GM18870 (cell line): ENCODE measurements around the gene GLRX3.

Source experiments
- ATAC-seq: cut with Tn5 transposase; IDR thresholded peaks from one replicate; pipeline ENCODE4 v1.9.1; 2021; ENCODE audit warnings: moderate library complexity; ENCODE audit not compliant: unreplicated experiment

Gene GLRX3

DNA sequence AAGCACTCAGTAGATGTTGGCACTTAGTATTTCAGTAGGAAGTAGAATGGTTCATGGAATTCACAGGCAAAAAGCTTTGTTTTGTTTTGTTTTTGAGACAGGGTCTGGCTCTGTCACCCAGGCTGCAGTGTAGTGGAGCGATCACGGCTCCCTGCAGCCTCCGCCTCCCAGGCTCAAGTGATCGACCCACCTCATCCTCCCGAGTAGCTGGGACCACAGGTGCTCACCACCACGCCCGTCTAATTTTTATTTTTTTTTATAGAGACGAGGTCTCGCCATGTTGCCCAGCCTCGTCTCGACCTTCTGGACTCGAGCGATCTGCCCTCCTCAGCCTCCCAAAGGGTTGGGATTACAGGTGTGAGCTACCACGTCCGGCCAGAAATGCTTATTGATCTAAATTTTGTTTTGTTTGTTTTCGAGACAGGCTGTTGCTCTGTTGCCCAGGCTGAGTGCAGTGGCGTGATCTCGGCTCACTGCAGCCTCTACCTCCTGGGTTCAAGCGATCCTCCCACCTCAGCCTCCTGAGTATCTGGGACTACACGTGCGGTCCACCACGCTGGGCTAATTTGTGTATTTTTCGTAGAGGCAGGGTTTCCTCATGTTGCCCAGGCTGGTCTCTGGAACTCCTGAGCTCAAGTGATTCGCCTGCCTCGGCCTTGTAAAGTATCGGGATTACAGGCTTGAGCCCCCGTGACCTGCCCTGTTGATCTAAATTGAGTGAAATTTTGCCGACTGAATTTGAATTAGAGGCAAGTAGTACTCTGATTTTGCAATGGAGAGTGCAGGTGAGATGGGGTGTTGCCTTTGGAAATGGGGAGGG is 1.7 kb downstream of the GLRX3 start:
- no peak for ATAC-seq

DNA sequence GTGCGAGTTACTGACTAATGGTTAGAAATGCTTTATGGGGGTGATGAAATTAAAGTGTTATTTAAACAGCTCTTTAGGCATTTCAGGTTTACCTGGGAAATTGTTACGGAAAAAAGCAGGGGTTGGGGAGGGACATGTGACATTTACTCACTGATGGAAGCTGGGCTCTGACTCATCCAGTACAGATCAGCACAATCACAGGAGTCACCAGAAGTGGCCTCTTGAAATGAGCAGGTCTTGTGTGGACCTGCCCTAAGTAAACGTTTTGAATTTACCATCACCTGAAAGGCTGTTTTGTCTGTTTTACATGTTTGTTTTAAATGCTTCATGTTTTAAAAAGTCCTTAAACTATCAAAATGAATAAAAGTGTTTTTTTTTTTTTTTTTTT is 2.3 kb downstream of the GLRX3 start:
- no peak for ATAC-seq

GRCh38 chr10:130140425-130140824 is 4.2 kb downstream of the GLRX3 start:
- no peak for ATAC-seq

GRCh38 chr10:130141038-130141437 is 4.8 kb downstream of the GLRX3 start:
- no peak for ATAC-seq

DNA sequence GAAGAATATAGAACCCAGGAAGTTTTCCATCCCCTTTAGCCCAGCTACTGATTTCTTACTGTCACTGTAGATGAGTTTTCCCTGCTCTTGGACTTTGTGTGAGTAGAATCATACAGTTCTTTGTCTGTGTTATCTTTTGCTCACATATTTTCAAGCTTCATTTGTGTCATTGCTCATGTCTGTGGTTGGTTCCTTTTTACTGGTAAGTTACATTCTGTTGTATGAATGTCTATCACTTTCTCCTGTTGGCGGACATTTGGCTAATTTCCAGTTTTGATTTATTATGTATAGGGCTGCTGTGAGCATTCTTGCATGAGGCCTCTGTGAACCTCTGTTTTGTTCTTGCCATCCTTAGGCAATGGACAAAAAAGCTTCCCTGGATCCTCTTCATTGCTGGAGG is 5.3 kb downstream of the GLRX3 start:
- ATAC-seq: peak; percentile 35

DNA sequence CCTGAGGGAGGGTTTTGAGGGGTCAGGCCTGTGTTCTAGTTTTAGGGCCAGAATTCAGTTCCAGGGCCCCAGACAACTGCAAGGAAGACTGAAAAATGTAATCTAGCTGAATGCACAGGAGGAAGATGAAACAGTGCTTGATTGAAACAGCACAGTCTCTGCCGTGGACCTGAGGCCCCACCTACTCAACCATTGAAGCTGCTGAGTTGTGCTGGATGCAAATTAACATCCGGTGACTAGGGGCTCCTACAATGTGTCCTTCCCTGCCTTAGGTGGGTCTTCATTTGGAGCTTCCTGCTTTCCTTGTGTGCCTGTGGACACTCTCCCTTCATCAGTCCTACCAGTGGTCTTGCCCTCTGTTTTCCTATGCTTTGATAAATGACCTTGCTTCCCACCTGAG is 5.7 kb downstream of the GLRX3 start:
- peak; percentile 70 for ATAC-seq

GRCh38 chr10:130146042-130146441 is 9.9 kb downstream of the GLRX3 start:
- no peak for ATAC-seq

DNA sequence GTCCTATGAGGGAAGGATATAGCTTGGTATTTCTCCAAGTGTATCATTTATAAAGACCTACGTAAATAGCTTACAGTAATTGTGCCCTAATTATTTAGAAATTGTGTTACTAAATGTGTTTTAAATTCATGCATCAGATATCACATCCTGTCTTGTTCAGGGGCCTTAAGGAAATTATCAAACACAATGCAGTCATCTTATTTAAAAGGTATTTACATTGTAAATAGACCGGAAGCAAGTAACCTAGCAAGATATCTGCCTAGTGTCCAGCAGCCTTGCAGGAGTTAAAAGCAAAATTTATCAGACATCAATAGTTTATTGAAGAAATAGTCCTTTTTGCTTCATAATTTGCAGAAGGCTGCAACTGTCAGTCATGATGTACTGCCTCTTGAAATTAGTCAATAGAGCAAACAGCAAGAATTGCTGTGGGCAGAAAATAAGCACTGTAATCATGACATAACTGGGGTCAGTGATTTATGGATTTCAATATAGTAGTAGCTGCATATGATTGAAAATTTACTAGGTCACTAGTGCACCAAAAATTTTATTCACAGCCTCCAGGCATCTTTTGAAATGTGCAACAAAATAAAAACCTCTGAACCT is 23.1 kb downstream of the GLRX3 start:
- no peak for ATAC-seq

GRCh38 chr10:130160775-130161174 is 24.6 kb downstream of the GLRX3 start:
- ATAC-seq: peak; percentile 47

- no peak for ATAC-seq
Observed at GRCh38 chr10:130161331-130161730, 25.1 kb downstream of the GLRX3 start.

DNA sequence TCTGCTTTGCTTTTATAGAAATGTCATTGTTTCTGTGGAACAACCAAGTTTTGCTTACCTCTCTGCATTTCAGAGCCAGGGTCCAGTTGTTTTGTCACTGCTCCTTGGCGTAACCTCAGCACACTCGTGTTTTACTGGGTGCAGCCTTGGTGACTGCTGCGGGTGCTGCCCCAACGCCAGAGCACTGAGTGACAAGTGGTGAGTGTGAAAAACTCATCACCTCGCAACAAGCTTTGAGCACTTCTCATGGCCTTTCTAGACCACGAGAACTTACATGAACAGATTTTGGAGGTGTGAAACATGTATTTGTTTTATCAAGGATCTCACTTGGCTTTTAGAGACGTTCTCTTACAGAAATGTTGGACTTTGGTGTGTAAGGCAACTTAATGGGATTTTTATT is 31.0 kb downstream of the GLRX3 start:
- ATAC-seq: no peak

DNA sequence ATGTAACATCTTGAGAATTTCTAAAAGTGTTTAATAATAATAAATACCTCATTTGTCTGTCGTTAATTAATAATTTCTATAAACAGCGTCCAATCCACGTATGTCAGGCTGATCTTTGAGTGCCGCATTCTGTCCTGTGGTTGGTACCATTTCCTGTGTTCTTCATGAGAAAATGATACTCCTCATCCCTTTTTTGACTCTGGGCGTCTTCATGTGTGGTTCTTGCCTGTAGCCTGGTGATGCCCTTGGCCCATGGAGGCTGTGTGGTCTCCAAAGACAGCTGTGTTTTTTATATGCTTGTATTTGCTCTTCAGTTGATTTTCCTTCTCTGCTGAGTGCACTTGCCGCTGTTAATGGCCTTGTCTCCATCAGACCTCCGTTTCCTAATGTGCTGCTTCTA is 31.5 kb downstream of the GLRX3 start:
- no peak for ATAC-seq

- no peak for ATAC-seq
Observed at GRCh38 chr10:130169136-130169859, 33.1 kb downstream of the GLRX3 start.

GRCh38 chr10:130171196-130171595 is 35.0 kb downstream of the GLRX3 start:
- ATAC-seq: peak; percentile 76

DNA sequence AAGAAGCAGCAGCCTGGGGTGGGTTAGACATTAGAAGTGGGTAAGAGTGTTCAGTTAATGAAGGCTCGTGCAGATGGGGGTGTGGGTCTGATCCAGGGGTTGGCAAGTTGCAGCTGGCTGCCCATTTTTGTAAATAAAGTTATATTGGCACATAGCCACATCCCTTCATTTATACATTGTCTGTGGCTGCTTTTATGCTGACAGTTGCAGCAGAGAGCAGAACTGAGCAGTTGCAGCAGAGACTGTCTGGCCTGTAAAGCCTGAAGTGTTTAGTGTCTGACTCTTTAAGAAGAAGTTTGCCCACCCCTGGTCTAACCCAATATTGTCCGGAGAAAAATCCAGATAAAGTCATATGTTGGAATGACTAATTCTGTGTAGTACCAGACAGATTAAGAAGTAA is 38.1 kb downstream of the GLRX3 start:
- no peak for ATAC-seq

DNA sequence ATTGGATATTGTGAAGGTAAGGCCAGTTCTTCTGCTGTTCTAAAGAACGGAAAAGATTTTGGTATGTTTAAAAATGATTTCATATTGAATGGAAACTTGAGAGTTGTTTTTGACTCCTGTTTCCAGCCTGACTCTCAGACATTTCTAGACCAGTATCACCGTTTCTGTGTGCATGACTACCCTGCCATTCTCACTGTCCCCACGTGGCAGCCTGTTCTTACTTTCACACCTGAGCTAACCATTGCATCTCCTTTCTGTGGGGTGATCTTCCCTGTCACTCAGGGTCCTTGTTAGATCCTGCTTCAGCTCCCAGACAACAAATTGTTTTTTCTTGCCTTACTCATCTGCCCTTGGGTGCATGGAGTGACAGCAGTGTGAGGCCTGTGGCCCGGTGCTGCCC is 38.9 kb downstream of the GLRX3 start:
- no peak for ATAC-seq

DNA sequence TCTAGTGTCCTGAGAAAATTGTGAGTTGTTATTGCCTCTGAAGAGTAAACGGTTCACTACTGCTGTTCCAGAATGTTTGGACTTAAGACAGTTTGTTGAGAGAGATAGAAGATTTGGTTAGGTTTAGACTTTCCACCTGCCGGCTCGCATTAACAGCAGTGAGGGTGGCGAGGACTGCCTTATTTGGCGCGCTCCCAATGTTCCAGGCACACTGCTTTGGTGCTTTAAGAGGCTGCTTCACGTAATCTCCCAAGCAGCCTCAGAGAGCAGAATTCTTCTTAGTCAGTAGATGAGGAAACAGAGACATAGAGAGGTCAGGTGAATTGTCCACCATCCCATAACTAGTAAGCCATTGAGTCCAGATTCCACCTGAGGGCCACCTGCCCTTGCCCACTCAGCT is 41.1 kb downstream of the GLRX3 start:
- ATAC-seq: no peak

DNA sequence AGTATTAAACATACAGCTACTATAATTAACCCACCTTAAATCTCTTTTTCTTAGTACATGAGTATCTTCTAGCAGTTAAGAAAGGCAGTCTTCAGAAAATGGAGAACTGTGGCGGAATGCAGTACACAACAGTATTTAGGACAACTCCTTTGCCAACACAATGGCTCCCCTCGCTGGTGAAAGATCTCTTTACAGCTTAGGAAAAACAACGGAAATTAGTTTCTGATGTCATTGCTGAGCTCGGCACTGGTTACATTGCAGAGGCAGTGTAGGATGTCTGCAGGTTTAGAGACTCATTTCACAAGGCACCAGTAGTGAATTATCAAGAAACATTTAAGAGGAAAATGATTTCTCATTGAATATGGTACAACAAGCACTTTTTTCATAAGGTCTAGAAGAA is 43.4 kb downstream of the GLRX3 start:
- ATAC-seq: no peak

DNA sequence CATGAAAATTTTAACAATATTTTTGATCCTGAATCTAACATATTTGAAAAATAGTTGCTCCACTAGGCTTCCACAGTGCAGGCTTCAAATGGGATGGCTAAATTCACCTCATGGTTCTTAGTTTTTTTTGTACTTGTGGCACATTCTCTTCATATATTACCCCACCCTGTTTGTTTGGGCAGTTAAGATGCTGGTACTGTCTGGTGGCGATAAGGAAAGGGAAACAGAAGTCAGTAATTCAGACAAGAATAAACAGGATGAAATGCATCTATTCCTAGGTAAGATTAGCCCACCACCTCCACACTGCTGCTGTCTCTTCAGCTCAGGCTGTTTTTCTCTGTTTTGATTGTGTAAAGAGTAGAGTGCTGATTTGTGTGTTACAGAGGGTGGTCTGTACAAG is 44.2 kb downstream of the GLRX3 start:
- no peak for ATAC-seq

DNA sequence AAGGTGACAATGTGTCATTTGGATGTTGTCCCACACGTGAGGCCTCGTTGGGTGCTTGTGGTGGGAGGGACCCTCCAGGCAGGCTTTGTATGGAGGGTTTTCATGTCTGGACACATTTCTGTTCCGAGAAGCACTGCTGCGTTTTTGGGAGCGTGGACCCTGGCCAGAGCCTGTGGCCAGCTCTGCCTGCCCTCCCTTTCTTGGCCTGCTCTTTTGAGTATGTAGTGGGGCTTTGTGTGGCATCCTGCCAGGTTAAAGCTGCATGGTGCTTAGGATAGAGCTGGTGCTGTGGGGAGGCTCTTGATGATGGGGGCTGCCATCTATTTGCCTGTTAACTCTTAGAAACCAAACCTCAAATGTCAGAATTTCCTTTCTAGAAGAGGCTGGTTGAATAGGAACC is 45.7 kb downstream of the GLRX3 start:
- no peak for ATAC-seq

DNA sequence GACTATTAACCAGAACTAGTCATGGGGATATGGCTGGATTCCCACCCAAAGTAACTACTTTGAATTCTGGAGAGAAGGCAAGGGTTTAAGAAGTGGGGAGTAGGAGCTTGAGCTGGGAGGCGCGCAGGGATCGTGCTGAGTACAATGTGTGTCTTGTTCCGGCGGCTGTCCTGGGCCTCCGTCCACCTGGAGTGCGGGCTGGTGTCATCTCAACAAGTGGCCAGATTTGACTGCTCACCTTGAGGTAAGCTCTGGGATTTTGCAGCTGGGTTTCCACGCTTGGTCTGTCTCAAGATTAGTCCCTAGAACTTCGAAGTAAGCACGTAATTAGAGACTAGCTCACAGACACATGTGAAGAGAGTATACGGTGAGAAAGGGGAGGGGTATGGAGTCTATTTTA is 49.4 kb downstream of the GLRX3 start:
- ATAC-seq: no peak
